ENCODE data around the gene MFAP2.

MFAP2 gene

DNA sequence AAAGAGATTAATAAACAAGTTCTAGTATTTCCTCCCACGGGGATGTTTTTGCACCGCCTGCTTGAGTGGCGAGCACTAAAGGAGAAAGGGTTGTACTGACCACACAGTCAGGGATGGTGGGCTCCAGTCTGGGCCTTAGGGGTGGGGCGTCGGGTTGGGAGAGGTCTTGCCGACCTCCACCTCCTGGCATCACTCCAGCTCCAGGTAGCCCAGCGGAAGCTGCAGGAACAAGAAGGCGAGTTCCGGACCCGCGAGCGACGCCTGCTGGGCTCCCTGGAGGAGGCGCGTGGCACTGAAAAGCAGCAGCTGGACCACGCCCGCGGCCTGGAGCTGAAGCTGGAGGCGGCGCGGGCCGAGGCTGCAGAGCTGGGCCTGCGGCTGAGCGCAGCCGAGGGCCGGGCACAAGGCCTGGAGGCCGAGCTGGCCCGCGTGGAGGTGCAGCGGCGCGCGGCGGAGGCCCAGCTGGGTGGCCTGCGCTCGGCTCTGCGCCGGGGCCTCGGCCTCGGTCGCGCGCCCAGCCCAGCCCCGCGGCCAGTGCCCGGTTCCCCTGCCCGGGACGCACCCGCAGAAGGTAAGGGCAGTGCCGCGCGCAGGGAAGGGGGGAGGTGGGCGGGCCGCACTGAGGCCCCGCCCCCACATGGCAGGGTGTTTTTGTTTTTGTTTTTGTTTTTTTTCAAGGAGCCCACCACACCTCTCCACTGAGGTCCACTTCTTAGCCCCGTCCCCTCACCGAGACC lies 19.7 kb downstream of the MFAP2 start (continued):
- TF ChIP-seq TRIM28 (IDR thresholded peaks at IDR 0.05; ENCODE audit: borderline replicate concordance, low read length): 0 out of 2 replicates have a peak, but pooled peaks have one; percentile 46
- TF ChIP-seq ZNF335 (tag by site-specific recombination; conservative IDR thresholded peaks at IDR 0.05): peak; percentile 88
- peak; percentile 78 for TF ChIP-seq SP3 (tag by site-specific recombination; IDR thresholded peaks at IDR 0.05)
- peak; percentile 50; the same call in 1 of the 2 replicates for TF ChIP-seq ZIC2 (tag by site-specific recombination; IDR thresholded peaks at IDR 0.05)

DNA sequence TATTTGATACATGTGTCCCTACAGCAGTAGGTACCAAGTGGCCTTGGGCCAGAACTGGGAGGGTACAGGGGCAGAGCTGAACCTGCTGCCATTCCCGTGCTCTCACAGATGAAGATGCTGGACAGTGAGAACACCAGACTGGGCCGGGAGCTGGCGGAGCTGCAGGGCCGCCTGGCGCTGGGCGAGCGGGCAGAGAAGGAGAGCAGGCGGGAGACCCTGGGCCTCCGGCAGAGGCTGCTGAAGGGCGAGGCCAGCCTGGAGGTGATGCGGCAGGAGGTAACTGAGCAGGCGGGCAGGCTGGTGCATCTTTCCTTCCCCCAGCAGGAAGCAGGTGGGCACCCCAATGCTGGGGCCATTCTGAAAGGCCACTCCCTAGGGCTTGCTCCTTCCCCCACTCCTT lies 21.9 kb downstream of the MFAP2 start:
- Histone ChIP-seq H3K9me3 (ENCODE audit: control insufficient read depth, insufficient read depth, low read depth, low read length) (no peaks in the 10 kb centered on the region), H3K36me3 (ENCODE audit: control insufficient read depth in 2 of 2, insufficient read depth in 1 of 2, low read length in 2 of 2) (peaks cover 0 to 31% of the 10 kb centered on the region in 2 experiments; a peak in 2 of 3 replicates), H3K4me3 (ENCODE audit: low read depth, low read length) (no peak overlapping the region), H3K4me1 (ENCODE audit: control insufficient read depth, insufficient read depth, low read length) (peaks cover 3% of the 10 kb centered on the region; the same call in 1 of the 2 replicates), H3K27ac (ENCODE audit: extremely low read depth, low read depth, low read length) (no peak overlapping the region)
- TF ChIP-seq, protein P1, sequence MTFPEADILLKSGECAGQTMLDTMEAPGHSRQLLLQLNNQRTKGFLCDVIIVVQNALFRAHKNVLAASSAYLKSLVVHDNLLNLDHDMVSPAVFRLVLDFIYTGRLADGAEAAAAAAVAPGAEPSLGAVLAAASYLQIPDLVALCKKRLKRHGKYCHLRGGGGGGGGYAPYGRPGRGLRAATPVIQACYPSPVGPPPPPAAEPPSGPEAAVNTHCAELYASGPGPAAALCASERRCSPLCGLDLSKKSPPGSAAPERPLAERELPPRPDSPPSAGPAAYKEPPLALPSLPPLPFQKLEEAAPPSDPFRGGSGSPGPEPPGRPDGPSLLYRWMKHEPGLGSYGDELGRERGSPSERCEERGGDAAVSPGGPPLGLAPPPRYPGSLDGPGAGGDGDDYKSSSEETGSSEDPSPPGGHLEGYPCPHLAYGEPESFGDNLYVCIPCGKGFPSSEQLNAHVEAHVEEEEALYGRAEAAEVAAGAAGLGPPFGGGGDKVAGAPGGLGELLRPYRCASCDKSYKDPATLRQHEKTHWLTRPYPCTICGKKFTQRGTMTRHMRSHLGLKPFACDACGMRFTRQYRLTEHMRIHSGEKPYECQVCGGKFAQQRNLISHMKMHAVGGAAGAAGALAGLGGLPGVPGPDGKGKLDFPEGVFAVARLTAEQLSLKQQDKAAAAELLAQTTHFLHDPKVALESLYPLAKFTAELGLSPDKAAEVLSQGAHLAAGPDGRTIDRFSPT (tag by site-specific recombination; IDR thresholded peaks at IDR 0.05): 0 out of 2 replicates have a peak, but pooled peaks have one; percentile 12
- no peak for TF ChIP-seq ZSCAN16 (tag by site-specific recombination; IDR thresholded peaks at IDR 0.05)
- POLR2A ChIA-PET: no interaction called here
- CTCF ChIA-PET: no interaction called here

DNA sequence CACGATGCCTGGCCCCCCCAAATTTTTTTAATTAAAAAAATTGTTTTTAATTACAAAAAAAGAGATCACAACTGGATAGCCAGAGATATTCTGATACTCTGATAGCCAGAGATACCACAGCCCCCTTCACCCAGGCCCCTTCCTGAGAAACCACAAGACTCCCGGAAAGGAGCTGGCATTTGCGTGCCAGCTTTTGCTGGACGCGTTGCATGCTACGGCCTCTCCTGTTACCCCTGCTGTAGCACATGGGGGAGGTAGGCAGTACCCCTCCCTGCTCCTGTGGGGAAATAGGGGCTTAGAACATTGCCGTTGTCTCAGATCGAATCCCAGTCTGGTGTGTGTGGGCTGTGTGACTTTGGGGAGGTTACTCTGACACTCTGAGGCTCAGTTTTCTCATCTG lies 22.7 kb downstream of the MFAP2 start:
- TF ChIP-seq ZFHX2 (tag by site-specific recombination; conservative IDR thresholded peaks at IDR 0.05): no peak
- no peak for TF ChIP-seq ZNF610 (tag by site-specific recombination; IDR thresholded peaks at IDR 0.05; ENCODE audit: borderline replicate concordance)
- no peak for TF ChIP-seq ZFP41 (tag by site-specific recombination; IDR thresholded peaks at IDR 0.05; ENCODE audit: borderline replicate concordance)
- no peak for TF ChIP-seq ZNF621 (tag by site-specific recombination; IDR thresholded peaks at IDR 0.05)
- no peak for TF ChIP-seq WT1 (tag by site-specific recombination; IDR thresholded peaks at IDR 0.05)
- no peak for TF ChIP-seq ZNF664 (tag by site-specific recombination; IDR thresholded peaks at IDR 0.05)
- TF ChIP-seq, protein P2, sequence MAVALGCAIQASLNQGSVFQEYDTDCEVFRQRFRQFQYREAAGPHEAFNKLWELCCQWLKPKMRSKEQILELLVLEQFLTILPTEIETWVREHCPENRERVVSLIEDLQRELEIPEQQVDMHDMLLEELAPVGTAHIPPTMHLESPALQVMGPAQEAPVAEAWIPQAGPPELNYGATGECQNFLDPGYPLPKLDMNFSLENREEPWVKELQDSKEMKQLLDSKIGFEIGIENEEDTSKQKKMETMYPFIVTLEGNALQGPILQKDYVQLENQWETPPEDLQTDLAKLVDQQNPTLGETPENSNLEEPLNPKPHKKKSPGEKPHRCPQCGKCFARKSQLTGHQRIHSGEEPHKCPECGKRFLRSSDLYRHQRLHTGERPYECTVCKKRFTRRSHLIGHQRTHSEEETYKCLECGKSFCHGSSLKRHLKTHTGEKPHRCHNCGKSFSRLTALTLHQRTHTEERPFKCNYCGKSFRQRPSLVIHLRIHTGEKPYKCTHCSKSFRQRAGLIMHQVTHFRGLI (tag by site-specific recombination; IDR thresholded peaks at IDR 0.05): no peak
- no peak for TF ChIP-seq BCL11B (tag by site-specific recombination; IDR thresholded peaks at IDR 0.05; ENCODE audit: low read depth)
- TF ChIP-seq, protein P3, sequence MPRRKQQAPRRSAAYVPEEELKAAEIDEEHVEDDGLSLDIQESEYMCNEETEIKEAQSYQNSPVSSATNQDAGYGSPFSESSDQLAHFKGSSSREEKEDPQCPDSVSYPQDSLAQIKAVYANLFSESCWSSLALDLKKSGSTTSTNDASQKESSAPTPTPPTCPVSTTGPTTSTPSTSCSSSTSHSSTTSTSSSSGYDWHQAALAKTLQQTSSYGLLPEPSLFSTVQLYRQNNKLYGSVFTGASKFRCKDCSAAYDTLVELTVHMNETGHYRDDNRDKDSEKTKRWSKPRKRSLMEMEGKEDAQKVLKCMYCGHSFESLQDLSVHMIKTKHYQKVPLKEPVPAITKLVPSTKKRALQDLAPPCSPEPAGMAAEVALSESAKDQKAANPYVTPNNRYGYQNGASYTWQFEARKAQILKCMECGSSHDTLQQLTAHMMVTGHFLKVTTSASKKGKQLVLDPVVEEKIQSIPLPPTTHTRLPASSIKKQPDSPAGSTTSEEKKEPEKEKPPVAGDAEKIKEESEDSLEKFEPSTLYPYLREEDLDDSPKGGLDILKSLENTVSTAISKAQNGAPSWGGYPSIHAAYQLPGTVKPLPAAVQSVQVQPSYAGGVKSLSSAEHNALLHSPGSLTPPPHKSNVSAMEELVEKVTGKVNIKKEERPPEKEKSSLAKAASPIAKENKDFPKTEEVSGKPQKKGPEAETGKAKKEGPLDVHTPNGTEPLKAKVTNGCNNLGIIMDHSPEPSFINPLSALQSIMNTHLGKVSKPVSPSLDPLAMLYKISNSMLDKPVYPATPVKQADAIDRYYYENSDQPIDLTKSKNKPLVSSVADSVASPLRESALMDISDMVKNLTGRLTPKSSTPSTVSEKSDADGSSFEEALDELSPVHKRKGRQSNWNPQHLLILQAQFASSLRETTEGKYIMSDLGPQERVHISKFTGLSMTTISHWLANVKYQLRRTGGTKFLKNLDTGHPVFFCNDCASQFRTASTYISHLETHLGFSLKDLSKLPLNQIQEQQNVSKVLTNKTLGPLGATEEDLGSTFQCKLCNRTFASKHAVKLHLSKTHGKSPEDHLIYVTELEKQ (tag by site-specific recombination; IDR thresholded peaks at IDR 0.05; ENCODE audit: borderline replicate concordance): no peak
- TF ChIP-seq ZNF223 (tag by site-specific recombination; IDR thresholded peaks at IDR 0.05): no peak
- no peak for TF ChIP-seq ZNF433 (tag by site-specific recombination; IDR thresholded peaks at IDR 0.05; ENCODE audit: low read depth)
- TF ChIP-seq ZNF426 (tag by site-specific recombination; IDR thresholded peaks at IDR 0.05): no peak
- TF ChIP-seq GLI2 (tag by site-specific recombination; IDR thresholded peaks at IDR 0.05; ENCODE audit: borderline replicate concordance, low read depth): no peak
- no peak for TF ChIP-seq ZBTB21 (tag by site-specific recombination; IDR thresholded peaks at IDR 0.05)
- TF ChIP-seq GLIS2 (tag by site-specific recombination; IDR thresholded peaks at IDR 0.05): no peak
- TF ChIP-seq, protein P4, sequence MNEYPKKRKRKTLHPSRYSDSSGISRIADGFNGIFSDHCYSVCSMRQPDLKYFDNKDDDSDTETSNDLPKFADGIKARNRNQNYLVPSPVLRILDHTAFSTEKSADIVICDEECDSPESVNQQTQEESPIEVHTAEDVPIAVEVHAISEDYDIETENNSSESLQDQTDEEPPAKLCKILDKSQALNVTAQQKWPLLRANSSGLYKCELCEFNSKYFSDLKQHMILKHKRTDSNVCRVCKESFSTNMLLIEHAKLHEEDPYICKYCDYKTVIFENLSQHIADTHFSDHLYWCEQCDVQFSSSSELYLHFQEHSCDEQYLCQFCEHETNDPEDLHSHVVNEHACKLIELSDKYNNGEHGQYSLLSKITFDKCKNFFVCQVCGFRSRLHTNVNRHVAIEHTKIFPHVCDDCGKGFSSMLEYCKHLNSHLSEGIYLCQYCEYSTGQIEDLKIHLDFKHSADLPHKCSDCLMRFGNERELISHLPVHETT (tag by site-specific recombination; IDR thresholded peaks at IDR 0.05): no peak
- no peak for TF ChIP-seq ZNF777 (tag by site-specific recombination; IDR thresholded peaks at IDR 0.05; ENCODE audit: borderline replicate concordance)
- no peak for TF ChIP-seq ZNF248 (tag by site-specific recombination; IDR thresholded peaks at IDR 0.05)
- no peak for TF ChIP-seq KLF9 (tag by site-specific recombination; IDR thresholded peaks at IDR 0.05; ENCODE audit: low read depth)
- peaks cover 3% of the 10 kb centered on the region; the same call in 1 of the 2 replicates for H3K4me1 ChIP-seq (ENCODE audit: control insufficient read depth, insufficient read depth, low read length)
- H3K4me3 ChIP-seq (ENCODE audit: low read depth, low read length): no peak overlapping the region
- POLR2A ChIA-PET: no interaction called here
- H3K9me3 ChIP-seq (ENCODE audit: control insufficient read depth, insufficient read depth, low read depth, low read length): no peaks in the 10 kb centered on the region
- peaks cover 0 to 31% of the 10 kb centered on the region in 2 experiments; a peak in 2 of 3 replicates for H3K36me3 ChIP-seq (ENCODE audit: control insufficient read depth in 2 of 2, insufficient read depth in 1 of 2, low read length in 2 of 2)
- CTCF ChIA-PET: interaction anchor here (1.2 kb wide), 3 partner anchors 81 to 333 kb away, joined by 3 to 4 read pairs (median 4); no protein-coding TSS in a partner anchor
- no peak overlapping the region for H3K27ac ChIP-seq (ENCODE audit: extremely low read depth, low read depth, low read length)

Data from HEK293 (cell line).